Natural killer cell (primary cell): ENCODE data around the gene PLAU. TPM values are rescaled to one million over a fixed set of nuclear protein-coding genes. Genes with fewer than 3 reads are reported as not detected.

Experiments used
- ATAC-seq, 3 donors: fragments of 150-1000 bp in 2 of 3; fragments of 200-7000 bp in 1 of 3; cut with Tn5 transposase; 1 replicate in 1 of 3; 2 replicates in 2 of 3; pipeline ENCODE4 v1.10.0; 2021; ENCODE audit warnings: mild to moderate bottlenecking in 2 of 3, moderate library complexity in 2 of 3
- DNase-seq, 2 donors: peaks; one replicate each; pipeline versions ENCODE4 v3.0.0 to v3.0.0-alpha.2; 2013 to 2021; ENCODE audit warnings: mixed read lengths in 1 of 2
- H3K27ac ChIP-seq: one replicate; pipeline ENCODE4 v1.5.1; 2013; ENCODE audit warnings: mild to moderate bottlenecking, low read length
- H3K27me3 ChIP-seq: one replicate; pipeline ENCODE4 v1.6.1; 2013; ENCODE audit warnings: low read length; ENCODE audit not compliant: control insufficient read depth, insufficient read depth
- H3K36me3 ChIP-seq: one replicate; pipeline ENCODE4 v1.6.1; 2013; ENCODE audit warnings: low read length; ENCODE audit not compliant: control insufficient read depth, insufficient read depth
- H3K4me1 ChIP-seq: one replicate; pipeline ENCODE4 v1.6.1; 2013; ENCODE audit warnings: low read length; ENCODE audit not compliant: control insufficient read depth, insufficient read depth
- H3K4me3 ChIP-seq: one replicate; pipeline ENCODE4 v1.5.1; 2013; ENCODE audit warnings: low read length
- H3K9me3 ChIP-seq: one replicate; pipeline ENCODE4 v1.6.1; 2013; ENCODE audit warnings: low read length; ENCODE audit not compliant: control insufficient read depth, insufficient read depth
- H3K27ac Mint-ChIP-seq, 2 donors: one replicate each; pipeline ENCODE4 v1.8.0; 2022; ENCODE audit warnings: mild to moderate bottlenecking in 2 of 2, mixed read lengths in 2 of 2, moderate library complexity in 1 of 2
- H3K27me3 Mint-ChIP-seq, 2 donors: one replicate each; pipeline ENCODE4 v1.8.0; 2022; ENCODE audit warnings: low read depth in 2 of 2, mixed read lengths in 2 of 2
- H3K36me3 Mint-ChIP-seq: one replicate; pipeline ENCODE4 v1.8.0; 2022; ENCODE audit warnings: mixed read lengths
- H3K4me1 Mint-ChIP-seq, 2 donors: one replicate each; pipeline ENCODE4 v1.8.0; 2022; ENCODE audit warnings: mixed read lengths in 2 of 2
- H3K4me3 Mint-ChIP-seq: one replicate; pipeline ENCODE4 v1.8.0; 2022; ENCODE audit warnings: mild to moderate bottlenecking, moderate library complexity, mixed read lengths
- H3K9me3 Mint-ChIP-seq, 2 donors: one replicate each; pipeline ENCODE4 v1.8.0; 2022; ENCODE audit warnings: mixed read lengths in 2 of 2
- WGBS: methylation state at CpG from one replicate; pipeline ENCODE4 v1.1.7; 2013; ENCODE audit warnings: missing lambda C conversion rate; ENCODE audit not compliant: insufficient coverage; 5-methylcytosine and 5-hydroxymethylcytosine counted together
- intact Hi-C: fragments of 100-400 bp; cut with micrococcal nuclease; formaldehyde crosslinking; loops from one replicate; pipeline ENCODE4 v1.14.2; 2022
- total RNA-seq, 4 donors: library from RNA; stranded (reverse); fragments of 120-200 nt in 1 of 4; gene quantifications; one replicate each; pipeline versions ENCODE4 v1.2.3 to v1.2.4, GENCODE V29; 2013 to 2022
- TF ChIP-seq, protein P1 (sequence below): fragments of 200-600 bp; IDR thresholded peaks from one replicate; pipeline ENCODE4 v1.8.0; 2022; ENCODE audit warnings: antibody characterized with exemption

Gene PLAU
- total RNA-seq, 3 donors from 2014 or later (not counting 1 experiment from before 2014, with no cell fraction given): 0.12 to 1.6 (median 0.32) TPM

DNA sequence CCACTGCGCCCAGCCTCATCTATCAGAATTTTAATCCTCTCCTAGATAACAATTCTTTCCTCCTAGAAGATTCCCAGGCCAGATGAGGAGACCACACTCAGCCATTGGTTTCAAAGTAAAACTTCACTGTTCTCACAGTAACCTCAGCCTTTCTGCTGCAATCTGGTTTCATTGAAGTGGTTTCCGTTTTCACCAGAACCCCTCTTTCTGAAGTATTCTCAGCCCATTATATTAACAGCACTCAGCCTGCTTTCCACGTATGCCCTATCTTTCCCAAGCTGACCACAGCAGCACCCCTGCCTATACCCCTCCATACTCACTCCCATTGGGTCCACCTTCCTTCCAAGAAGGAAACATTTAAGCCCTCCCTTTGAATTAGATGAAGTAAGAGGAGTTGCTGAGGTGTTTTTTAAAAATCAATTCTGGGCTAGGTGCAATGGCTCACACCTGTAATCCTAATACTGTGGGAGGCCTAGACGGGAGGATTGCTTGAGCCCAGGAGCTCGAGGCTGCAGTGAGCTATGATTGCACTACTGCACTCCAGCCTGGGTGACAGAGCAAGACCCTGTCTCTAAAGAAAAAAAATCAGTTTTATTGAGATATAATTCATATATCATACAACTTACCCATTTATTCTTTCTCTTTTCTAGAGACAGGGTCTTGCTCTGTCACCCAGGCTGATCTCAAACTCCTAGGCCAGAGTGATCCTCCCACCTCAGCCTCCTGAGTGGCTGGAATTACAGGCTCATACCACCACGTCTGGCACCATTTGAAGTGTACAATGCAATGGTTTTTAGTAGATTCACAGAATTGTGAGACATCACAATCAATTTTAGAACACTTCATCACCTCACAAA, 11.3 kb downstream of the PLAU start:
- H3K27ac Mint-ChIP-seq: peak overlapping the region in 1 of 2 donors; percentile 67
- WGBS: 53% methylated on average over 6 of the region's 6 CpGs
- Histone ChIP-seq H3K36me3 (no peaks in the 10 kb centered on the region), H3K4me3 (no peak overlapping the region), H3K9me3 (peaks cover 11% of the 10 kb centered on the region), H3K4me1 (peaks cover 28% of the 10 kb centered on the region), H3K27me3 (peaks cover 10% of the 10 kb centered on the region), H3K27ac (no peak overlapping the region)
- H3K4me3 Mint-ChIP-seq: peak overlapping the region; percentile 69
- H3K27me3 Mint-ChIP-seq: peaks cover 21 to 34% of the 10 kb centered on the region in 2 donors
- H3K9me3 Mint-ChIP-seq: no peaks in the 10 kb centered on the region
- DNase-seq (peak in 1 of 2 donors; percentile 77), ATAC-seq (peak; percentile 50 to 88 (median 70))
- peaks cover 8 to 20% of the 10 kb centered on the region in 2 donors for H3K4me1 Mint-ChIP-seq
- H3K36me3 Mint-ChIP-seq: no peaks in the 10 kb centered on the region
- TF ChIP-seq, protein P1, sequence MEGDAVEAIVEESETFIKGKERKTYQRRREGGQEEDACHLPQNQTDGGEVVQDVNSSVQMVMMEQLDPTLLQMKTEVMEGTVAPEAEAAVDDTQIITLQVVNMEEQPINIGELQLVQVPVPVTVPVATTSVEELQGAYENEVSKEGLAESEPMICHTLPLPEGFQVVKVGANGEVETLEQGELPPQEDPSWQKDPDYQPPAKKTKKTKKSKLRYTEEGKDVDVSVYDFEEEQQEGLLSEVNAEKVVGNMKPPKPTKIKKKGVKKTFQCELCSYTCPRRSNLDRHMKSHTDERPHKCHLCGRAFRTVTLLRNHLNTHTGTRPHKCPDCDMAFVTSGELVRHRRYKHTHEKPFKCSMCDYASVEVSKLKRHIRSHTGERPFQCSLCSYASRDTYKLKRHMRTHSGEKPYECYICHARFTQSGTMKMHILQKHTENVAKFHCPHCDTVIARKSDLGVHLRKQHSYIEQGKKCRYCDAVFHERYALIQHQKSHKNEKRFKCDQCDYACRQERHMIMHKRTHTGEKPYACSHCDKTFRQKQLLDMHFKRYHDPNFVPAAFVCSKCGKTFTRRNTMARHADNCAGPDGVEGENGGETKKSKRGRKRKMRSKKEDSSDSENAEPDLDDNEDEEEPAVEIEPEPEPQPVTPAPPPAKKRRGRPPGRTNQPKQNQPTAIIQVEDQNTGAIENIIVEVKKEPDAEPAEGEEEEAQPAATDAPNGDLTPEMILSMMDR: no peak
- intact Hi-C loops: no loop called here

DNA sequence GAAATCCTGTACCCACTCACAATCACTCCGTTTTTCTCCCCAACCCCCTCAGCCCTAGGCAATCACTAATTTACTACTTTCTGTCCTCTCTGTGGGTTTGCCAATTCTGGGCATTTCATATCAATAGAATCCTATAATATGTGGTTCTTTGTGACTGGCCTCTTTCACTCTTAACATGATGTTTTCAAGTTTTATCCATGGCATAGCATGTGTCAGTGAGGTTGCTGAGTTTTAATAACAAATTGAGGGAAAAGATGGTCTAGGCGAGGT, 11.9 kb downstream of the PLAU start:
- no peak overlapping the region for H3K27ac Mint-ChIP-seq
- DNase-seq: no peak
- no peak overlapping the region for H3K4me3 Mint-ChIP-seq
- TF ChIP-seq, protein P1: no peak
- H3K27me3 ChIP-seq: peaks cover 10% of the 10 kb centered on the region
- intact Hi-C loops: no loop called here
- peaks cover 23 to 38% of the 10 kb centered on the region in 2 donors for H3K27me3 Mint-ChIP-seq
- ATAC-seq: no peak
- H3K4me1 ChIP-seq: peaks cover 28% of the 10 kb centered on the region
- no peaks in the 10 kb centered on the region for H3K9me3 Mint-ChIP-seq
- no peak overlapping the region for H3K27ac ChIP-seq
- 90% methylated on average over 2 of the region's 2 CpGs for WGBS
- peaks cover 8 to 20% of the 10 kb centered on the region in 2 donors for H3K4me1 Mint-ChIP-seq
- peaks cover 11% of the 10 kb centered on the region for H3K9me3 ChIP-seq
- no peaks in the 10 kb centered on the region for H3K36me3 ChIP-seq
- H3K36me3 Mint-ChIP-seq: no peaks in the 10 kb centered on the region
- no peak overlapping the region for H3K4me3 ChIP-seq

DNA sequence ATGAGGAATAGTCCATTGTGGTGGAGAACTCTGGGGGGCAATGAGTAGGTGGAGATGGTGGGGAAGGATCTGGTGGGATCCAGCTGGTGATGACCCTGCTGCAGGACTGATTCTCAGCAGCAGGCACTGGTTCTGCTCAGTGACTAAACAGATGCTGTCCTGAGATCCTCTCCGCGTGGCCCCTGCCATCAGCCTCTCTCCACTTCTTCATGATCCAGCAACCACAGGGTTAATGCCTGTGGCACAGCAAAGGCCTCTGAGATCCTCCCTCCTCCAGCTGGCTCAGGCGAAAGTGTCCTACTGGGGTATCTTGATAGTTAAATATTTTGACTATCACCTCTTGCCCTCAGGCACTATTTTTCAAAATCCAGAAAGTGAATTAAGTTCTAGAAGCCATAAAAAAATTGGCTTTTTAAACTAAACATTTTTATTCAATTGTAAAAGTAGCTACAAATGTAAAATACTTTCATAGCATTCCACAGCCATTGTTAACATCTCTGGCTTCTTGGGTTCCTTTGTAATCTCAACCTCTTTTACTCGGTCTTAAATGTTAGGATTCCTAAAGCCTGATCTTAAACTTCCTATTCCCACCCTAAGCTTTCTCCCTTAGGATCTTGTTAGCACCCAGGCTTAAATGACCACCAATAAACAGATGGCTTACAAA, 13.1 kb downstream of the PLAU start:
- Histone ChIP-seq H3K4me3 (no peak overlapping the region), H3K27me3 (peaks cover 10% of the 10 kb centered on the region), H3K36me3 (no peaks in the 10 kb centered on the region), H3K9me3 (peaks cover 4% of the 10 kb centered on the region), H3K4me1 (peaks cover 28% of the 10 kb centered on the region), H3K27ac (no peak overlapping the region)
- Mint-ChIP-seq H3K27ac (no peak overlapping the region), H3K4me1 (peaks cover 8 to 20% of the 10 kb centered on the region in 2 donors), H3K4me3 (no peak overlapping the region), H3K36me3 (no peaks in the 10 kb centered on the region), H3K9me3 (no peaks in the 10 kb centered on the region), H3K27me3 (peaks cover 26 to 42% of the 10 kb centered on the region in 2 donors)
- TF ChIP-seq, protein P1: no peak
- no peak for DNase-seq
- WGBS: 100% methylated on average over 4 of the region's 4 CpGs
- ATAC-seq: no peak
- intact Hi-C loops: no loop called here
